HG02571 (cell line): Measurements from ENCODE around the gene NUP210.

Source experiments
- ATAC-seq: cut with Tn5 transposase; IDR thresholded peaks from one replicate; pipeline ENCODE4 v1.9.1; 2021; ENCODE audit warnings: mild to moderate bottlenecking, moderate library complexity; ENCODE audit not compliant: unreplicated experiment

The NUP210 gene

DNA sequence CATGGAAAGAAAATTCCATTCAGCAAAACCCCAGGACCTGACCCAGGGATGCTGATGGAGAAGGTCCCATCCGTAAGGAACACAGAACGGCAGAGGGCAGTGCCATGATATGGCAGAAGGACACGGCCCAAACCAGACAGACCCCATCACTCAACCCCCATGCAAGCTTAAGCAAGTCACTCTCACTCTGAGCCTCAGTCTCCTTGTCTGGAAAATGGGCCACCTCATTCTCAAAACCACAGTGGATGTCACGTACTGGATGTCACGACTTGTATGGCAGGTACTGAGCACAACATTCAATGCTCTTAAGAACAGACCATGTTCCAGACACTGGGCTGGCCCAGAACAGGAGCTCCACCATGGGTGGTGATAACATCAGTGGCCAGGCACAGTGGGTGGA, 90.4 kb downstream of the NUP210 start:
- no peak for ATAC-seq

DNA sequence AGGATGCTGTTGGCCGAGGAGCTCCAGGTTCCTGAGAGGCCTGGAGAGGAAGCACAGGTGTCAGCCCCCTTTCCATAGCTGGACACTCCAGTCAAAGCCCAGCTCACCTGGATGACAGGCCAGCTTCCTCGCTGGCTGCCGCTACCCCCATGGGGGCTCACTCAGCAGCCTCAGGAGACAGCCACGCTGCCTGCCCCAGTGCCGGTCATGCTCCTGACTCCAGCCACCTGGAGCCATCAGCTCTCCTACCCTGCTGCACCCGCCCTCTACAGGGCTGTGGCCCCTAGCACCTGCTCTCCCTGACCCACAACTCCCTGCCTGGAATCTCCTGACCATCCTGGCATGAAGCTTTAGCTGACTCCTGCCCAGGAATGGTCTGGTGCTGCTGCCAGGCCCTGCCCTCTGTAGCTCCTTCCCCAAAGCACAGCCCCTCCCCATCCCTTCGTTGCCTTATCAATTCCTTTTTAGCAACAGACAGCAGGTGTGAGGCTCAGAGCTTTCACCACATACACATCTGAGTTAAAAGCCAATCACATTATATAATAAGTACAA, 94.2 kb downstream of the NUP210 start:
- ATAC-seq = no peak

DNA sequence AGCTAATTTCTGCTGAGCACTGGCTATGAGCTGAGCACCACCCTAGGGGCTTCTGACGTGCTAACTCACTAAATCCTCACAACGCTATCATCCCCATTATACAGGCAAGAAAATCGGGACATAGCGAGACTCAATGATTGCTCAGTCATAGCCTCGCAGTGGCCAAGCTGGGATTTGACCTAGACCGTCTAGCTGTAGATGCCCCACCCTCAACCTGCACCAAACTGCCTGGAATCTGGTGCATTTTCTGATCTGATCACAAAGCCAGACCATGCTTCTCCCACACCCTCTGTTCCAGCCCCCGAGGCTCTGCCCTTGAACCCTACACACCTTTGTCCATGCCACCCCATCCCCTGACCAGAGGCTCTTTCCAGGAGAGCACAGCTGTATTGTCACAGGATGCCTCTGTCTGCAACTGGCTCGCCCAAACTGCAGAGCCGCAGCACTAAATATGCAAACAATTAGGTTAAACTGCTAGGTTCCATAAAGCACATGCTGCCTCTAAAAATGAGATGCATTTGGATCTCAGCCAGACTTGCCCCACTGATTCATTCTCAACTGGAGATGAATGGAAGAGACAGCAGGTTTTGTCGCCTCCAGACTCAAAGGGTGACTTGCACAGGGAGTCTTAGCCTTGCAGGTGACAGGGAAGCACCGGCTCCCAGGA, 95.2 kb downstream of the NUP210 start:
- no peak for ATAC-seq

DNA sequence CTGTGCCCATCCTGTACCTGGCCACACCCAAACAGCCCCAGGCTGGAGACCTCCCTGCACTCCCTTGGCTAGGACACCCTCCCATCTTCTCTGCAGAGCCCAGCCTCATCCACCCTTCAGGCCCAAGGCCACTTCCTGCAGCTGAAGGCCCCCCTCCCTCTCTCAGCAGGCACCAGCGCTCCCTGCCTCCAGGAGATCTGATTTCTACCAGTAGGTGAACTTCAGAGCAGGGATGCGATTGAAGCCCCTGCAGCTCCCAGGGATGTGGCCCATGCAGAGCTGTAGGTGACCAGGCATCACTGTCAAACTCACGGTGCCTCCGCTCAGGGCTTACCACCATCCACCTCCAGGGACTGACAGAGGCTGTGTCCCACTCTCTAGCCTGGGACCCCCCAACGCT, 96.3 kb downstream of the NUP210 start:
- ATAC-seq = no peak

DNA sequence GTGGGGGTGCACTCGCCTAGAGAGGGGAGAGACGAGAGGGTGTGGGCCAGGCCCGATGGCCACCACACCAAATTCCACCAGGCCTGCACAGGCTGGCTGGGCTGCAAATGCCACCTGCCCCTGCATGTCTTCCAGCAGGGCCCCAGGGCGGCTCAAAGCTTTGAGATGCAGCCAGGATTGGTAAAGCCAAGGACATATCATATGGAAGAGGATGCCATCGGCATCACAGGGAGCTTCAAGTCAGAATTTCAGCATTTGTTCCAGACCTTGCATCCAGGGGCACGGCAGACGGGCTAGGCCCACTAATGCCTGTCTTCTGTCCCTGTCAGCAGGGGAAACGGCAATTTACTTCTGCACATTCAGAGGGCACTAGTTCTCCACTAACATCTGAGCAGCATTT, 97.8 kb downstream of the NUP210 start:
- ATAC-seq = no peak

DNA sequence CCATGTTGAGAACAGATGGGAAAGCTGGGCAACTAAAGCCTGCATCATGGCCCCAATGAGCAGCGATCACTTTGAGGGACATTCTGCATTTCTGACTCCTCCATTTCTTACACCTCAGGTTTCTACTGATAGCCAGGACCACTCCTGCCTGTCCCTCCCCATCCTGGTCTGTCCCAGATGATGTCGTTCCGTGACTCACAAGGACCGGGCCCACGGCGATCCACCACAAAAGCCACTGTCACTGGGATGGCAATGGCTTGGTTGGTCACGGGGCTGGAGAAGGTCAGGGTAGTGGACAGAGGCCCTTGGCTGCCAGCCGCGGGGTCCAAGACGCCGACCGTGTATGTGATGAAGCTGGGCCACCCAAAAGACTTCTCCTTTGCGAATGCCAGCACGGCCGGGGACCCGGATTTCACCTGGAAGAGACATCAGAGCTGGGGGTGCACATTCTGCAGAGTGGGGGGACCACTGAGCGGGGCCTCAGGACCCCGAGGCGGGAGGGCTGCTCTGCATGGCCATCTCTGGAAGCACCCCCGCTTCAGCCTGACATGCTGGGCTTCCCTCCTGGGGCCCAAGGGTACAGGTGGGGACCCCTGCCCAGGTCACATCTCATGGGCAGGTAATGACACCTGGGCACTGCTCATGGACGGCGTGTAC, 100.4 kb downstream of the NUP210 start:
- ATAC-seq = no peak

DNA sequence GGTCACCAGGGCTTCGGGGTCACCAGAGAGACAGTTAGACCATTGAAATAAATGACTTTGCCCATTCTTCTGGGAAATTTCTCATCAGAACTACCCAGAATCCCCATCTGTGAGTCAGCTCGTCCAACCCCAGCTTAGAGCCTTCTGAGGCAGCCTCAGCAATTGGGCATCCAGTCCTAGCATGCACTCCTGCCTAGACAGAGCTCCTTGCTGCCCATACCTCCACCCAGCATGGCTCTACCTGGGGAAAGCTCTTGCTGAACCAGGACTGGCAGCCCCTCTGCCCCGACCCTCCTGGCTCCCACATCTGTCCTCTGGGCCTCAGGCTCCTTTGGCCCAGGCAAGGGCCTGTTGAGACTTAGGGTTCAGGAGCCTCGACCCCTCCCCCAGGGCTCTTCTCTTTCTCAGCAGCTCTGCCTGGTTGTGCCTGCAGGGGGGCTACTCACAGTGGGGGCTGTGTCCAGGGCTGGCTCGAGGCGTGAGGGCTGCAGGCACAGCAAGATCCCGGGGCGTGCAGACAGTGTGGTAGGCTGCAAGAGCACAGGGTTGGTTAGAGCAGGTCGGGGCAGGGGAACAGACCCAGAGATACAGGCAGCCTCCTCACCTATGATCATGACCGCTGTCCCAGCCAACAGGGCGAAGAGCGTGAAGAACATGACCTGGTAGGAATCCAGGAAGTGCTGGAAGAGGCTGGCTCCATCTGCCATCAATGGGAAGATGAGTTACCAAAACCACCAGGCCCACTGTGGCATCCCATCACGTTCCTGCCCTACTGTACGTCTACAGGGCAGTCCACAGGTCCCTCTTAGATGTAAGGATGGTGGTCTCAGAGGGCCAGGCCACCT, 101.3 kb downstream of the NUP210 start:
- no peak for ATAC-seq

DNA sequence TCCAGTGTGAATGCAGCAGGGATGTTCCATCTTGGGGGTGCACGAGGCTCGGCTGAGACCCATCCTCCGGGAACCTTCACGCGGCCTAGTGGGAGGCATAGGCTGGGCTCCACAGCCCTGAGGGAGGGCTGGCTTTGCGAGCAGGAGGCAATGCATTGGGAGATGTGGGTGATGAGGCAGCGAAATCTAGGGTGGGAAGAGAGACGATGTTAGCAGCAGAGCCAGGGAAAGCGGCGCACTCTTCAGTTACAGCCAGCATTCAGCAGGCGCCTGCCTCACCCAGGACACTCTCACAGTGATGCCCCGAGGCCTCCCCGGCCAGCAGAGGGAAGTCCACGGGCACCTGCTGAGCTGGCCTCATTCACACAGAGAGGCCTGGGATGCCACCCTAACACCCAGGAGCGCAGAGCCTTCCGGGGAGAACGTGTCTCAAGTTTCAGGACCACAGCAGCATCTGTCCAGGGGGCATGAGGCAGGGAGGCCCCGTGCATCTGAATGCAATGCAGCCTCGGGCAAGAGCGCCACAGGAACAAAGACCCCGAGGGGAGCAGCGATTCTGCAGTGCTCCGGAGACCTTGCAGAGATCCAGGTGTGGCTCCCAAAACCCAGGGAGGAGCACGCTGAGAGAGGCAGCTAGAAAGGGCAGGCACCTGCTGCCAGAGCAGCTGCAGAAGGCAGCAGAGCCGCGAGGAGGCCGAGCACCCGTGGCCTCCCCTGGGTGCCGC, 102.4 kb downstream of the NUP210 start:
- ATAC-seq = no peak

DNA sequence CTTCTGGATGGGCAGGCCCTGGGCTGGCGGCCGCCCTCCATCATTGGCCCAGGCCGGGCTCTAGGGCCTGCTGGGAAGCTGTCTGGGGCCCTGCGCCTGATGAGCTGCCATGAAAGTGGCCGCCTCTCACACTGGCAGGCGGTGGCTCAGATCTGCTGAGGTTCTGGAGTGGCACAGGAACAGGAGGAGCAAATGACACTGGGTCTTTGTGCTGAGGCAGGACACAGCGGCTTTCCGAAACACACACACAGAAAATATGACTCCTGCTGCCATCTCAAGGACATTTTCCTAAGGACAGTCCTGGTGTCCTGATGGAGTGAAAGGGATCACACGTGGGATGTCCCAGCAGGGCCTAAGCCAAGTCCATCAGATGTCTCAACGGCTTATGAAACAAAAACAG, 103.5 kb downstream of the NUP210 start:
- no peak for ATAC-seq

DNA sequence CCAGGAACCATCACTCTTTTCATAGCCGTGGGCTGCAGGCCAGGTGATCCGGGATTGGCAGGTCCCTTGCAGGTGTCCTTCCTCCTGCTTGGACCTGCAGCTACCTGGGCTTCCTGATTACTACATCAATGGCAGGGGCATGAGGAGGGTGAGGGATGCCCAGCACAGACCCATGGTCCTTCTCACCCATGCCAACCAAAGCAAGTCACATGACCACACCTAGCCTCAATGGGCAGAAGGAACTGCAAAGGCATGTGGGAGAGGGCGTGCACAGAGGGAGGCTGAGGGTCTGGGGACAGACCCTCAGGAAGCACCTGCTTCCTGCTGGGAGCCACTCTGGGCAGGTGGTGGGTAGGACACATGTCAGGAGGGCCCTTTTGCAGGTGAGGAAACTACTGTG, 105.2 kb downstream of the NUP210 start:
- ATAC-seq = no peak

DNA sequence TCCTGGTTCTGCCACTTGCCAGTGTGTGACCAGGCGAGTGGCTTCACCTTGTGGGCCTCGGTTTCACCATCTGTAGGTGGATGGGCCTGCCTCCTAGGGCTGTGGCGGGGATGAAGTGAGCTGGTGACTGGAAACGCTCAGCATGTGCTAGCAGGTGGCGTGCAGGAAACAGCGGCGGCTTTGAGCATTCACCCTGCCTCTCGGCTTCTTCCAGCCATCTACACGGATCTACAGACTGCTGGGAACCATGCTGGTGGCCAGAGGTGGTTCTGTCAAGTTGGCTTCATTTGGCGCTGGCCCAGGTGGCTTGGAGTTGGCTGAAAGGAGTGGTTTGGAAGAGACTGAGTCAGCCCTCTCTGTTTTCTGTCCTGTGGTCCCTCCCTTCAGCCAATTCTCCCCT, 106.3 kb downstream of the NUP210 start:
- ATAC-seq = no peak

DNA sequence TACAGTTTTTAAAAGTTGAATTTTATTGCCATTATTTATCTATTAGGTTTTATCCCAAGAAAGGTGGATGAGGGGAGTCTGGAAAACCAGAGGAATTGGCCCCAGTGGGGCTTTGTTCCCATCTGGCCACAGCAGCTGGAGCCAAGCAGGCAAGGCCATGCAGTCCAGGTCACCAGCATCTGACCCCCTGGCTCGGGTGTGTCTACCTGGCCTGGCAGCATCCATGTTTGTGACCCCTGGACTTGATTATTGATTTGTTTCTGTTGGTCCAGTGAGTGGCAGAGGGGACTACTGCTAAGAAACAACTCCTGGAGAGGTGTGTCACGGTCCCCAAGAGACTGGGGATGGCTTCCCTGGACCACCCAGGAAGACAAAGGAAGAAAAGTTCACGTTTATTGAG, 111.1 kb downstream of the NUP210 start:
- no peak for ATAC-seq

DNA sequence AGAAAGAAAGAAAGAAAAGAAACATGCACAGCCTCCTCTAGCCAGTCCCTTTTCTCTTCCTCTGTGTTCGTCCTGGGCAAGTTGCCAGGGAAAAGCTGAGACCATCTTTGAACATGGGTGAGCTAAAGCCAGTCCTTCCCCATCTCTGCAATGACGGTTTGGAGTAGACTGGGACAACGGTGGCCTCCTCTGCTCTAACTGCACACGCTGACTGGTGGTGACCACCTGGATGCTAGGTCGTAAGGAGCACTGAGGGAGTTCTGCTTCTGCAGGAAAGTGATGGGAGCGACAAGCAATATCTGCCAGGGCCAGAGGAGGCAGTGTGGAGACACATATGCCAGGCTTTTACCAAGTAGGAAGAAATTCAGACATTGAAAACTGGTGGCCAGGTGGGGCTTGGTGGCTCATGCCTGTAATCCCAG, 111.7 kb downstream of the NUP210 start:
- ATAC-seq = no peak

DNA sequence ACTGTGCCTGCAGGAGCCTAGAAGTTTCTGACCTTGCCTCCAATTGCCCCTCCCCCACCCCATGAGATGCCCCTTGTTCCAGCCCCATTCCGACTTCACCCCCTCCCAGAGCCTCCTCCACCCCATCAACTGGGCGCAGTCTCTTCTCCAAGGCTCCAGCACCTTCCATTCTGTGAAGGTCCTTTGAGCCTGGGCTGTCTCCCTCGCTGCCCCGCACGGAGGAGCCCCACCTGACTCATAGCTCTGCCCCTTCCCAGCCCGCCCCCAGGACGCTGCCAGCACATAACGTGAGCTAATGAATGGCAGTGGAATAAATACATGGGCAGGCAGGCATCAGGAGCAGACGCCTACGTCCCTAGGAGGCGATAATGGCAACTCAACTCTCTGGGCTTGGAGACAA, 113.1 kb downstream of the NUP210 start:
- ATAC-seq = no peak

DNA sequence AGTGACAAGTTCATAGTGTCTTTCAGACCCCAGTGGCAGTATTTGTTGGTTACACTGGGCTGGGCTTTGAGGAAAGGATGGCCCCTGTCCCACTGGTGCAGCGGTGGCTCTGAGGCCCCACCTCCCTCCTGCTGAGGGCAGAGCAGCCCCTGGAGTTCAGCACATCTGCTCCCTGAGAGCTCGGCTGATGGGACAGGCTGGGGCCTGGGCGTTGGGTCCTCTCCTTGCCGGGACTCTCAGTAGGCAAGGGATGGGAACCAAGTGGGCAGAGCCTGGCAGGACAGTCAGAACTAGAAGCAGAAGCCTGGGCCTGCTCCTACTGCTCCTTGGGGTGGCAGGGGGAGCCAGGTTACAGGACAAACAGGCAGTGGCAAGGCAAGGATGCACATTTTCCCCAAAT, 114.5 kb downstream of the NUP210 start:
- no peak for ATAC-seq

DNA sequence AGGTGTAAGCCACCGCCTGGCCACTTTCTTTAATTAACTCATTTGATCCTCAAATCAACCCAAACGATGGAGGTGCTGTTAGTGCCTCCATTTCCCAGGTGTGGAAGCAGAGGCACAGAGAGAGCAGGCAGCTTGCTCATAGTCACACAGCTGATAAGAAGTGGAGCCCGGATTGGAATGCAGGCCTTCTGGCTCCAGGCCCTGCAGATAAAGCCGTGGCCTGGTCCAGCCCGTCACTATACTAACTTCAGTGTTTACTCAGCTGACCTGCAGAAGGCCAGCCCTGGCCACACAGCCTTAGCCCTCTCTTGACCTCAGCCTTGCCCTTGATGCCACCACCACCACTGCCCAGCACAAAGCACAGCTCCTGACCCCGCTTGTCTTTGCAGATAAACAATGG, 116.7 kb downstream of the NUP210 start:
- no peak for ATAC-seq

DNA sequence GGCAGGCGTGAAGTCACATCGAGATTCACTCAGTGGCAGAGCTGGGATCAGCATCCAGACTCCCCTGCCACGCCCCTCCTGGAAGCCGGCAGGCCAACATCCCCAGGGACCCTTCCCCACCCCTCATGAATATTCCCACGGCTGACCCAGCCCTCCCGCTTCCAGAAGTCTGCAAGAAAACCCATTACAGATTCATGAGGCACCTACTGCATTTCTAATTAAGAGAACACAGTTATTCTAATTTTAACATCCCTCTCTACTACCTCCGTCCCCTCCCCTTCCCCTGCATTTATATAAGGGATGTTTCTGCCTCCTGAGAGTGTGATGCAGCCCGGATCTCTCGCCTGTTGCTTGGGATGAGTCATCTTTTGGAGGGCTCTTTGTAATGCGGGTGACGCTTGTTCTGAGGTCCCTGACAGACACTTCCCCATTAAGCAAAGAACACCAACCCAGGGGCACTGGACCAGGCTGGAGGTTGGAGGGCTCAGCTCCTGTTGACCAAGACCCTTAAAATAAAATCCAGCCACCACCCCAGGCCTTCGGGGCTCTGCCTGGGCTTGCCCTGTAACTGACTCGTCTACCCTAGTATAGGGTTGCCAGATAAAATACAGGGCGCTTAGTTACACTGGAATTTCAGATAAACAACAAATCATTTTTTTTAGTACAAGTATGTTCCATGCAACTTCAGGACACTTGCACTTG, 118.7 kb downstream of the NUP210 start:
- ATAC-seq = no peak

DNA sequence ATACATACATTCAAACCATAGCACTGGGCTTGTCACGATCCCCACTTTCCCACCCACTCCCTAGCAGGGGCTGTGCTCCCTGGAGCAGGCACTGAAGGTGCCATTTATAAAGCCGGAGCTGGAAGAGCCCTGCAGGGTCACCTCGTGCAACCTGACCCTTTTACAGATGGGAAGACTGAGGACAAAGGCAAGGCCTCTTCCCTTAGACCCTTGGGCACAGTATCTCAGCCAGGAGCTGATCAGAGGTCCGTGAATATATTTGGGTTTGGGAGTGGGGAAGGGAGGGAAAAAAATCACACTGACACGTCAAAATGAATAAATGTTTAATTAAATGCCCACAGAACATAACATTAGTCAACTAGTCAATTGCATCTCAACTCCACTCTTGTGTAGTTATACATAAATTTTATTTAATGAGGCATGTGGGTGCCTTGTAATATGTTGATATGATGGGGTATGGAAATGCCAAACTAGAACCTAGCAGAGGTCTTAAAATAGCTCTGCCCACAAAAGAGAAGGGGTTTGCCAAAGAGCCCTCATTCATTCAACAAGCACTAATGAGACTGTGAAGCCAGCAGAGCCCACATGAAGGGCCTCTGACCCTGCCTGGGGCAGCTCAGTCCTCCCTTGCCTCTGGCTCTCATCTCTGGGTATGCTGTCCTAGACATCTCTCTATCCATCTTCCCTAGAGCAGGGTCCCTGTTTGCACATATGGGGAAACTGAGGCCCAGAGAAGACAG, 119.4 kb downstream of the NUP210 start:
- ATAC-seq = no peak

DNA sequence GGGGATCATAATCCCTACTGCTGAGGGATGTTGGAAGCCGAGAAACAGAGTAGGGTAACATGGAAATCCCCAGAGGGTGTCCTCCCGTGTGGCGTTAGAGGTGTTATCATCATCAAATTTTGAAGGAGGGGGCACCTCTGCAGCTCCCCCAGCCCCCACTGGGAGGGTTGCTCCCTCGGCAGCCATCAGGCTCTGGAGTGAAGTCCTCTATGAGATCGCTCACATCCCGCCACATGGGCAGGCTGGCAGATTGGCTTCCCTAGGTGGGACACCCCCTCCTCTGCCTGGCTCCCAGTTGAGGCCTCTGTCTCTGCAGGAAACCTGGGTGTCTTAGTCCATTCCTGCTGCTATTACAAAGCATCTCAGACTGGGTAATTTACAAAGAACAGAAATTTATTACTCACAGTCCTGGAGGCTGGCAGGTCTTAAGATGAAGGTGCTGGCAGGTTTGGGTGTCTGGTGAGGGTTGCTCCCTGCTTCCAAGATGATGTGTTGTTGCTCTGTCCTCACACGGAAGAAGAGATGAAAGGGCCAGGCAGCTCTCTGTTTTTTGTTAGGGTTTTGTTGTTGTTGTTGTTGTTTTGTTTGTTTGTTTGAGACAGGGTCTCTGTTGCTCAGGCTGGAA, 120.5 kb downstream of the NUP210 start:
- ATAC-seq = no peak
